Neural cell (in vitro differentiated cells): ENCODE results near the gene SPTB.

Experiments
- CTCF ChIP-seq: fragments of 450-650 bp; IDR thresholded peaks from 2 replicates; pipeline ENCODE4 v1.5.1; 2014; ENCODE audit warnings: antibody characterized with exemption, mild to moderate bottlenecking, moderate library complexity; ENCODE audit not compliant: poor library complexity, severe bottlenecking
- EP300 ChIP-seq: fragments of 450-650 bp; conservative IDR thresholded peaks from 2 replicates; pipeline ENCODE4 v1.6.1; 2014; ENCODE audit warnings: antibody characterized with exemption, mild to moderate bottlenecking, moderate library complexity; ENCODE audit not compliant: poor library complexity, severe bottlenecking
- POLR2AphosphoS5 ChIP-seq: IDR thresholded peaks from 2 replicates; pipeline ENCODE4 v1.6.1; 2012

- TF ChIP-seq CTCF (no peak), EP300 (no peak), POLR2AphosphoS5 (no peak)
Observed at GRCh38 chr14:64812412-64812811, 67.3 kb downstream of the SPTB start.
